Measurements from ENCODE around the gene SOX8.
"Not testable (repeated sequence)": the region's sequence is repeated elsewhere in the genome, so short reads cannot be mapped to it uniquely, and the experiment has no call there.

SOX8 gene

GRCh38 chr16:1009358-1010150, 28.0 kb downstream of the SOX8 start:
- no peak for FAIRE-seq

- FAIRE-seq, result no peak
Measured at GRCh38 chr16:1010251-1010650, 28.7 kb downstream of the SOX8 start.

GRCh38 chr16:1010815-1011214, 29.2 kb downstream of the SOX8 start:
- FAIRE-seq, result no peak

GRCh38 chr16:1011316-1012082, 29.9 kb downstream of the SOX8 start:
- FAIRE-seq, result no peak

DNA sequence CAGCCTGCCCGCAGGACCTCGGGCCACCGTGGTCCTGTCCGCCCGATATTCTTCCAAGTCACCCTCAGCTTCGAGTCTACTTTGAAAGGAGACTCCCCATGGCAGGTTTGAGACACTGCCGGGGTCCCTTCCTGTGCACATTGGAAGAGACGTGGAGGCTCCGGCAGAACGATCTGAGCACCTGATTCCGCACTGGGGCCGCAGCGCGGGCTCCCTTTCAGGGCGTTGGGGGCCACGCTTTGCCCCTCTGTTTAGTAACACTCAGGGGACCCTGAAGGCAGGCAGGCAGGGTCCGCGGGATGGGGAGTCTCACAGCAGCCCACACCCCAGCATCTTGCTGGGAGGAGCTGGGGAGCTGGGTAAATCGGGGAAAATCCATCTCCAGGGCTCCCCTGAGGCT, 30.6 kb downstream of the SOX8 start:
- no peak for FAIRE-seq

- FAIRE-seq, result no peak
Measured at GRCh38 chr16:1012722-1013592, 31.4 kb downstream of the SOX8 start.

GRCh38 chr16:1013593-1013900, 32.0 kb downstream of the SOX8 start:
- FAIRE-seq, result no peak

- no peak for FAIRE-seq
Measured at GRCh38 chr16:1014221-1014620, 32.7 kb downstream of the SOX8 start.

GRCh38 chr16:1014771-1015495, 33.4 kb downstream of the SOX8 start:
- FAIRE-seq, result no peak

- no peak for FAIRE-seq
Measured at GRCh38 chr16:1018447-1019198, 37.1 kb downstream of the SOX8 start.

GRCh38 chr16:1019231-1020090, 37.9 kb downstream of the SOX8 start:
- no peak for FAIRE-seq

GRCh38 chr16:1020091-1020399, 38.5 kb downstream of the SOX8 start:
- no peak for FAIRE-seq

DNA sequence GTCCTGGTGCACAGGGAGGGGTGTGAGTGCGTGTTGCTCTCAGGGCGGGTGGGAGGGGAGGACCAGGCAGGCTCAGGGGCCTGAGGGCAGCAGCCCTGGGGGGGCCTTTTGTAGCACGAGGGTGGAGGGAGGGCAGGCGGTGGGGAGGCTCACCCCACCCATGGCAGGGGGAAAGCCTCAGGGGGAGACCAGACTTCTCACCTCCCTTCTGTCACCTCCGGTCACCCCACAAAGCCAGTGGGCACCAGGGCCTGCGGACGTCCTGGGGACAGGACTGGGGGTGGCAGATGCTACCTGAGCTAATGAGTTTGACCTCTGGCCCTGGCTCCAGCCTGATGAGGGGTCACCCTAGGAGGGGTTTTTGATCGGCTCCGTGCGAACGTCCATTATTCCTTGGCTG, 39.0 kb downstream of the SOX8 start:
- no peak for FAIRE-seq

DNA sequence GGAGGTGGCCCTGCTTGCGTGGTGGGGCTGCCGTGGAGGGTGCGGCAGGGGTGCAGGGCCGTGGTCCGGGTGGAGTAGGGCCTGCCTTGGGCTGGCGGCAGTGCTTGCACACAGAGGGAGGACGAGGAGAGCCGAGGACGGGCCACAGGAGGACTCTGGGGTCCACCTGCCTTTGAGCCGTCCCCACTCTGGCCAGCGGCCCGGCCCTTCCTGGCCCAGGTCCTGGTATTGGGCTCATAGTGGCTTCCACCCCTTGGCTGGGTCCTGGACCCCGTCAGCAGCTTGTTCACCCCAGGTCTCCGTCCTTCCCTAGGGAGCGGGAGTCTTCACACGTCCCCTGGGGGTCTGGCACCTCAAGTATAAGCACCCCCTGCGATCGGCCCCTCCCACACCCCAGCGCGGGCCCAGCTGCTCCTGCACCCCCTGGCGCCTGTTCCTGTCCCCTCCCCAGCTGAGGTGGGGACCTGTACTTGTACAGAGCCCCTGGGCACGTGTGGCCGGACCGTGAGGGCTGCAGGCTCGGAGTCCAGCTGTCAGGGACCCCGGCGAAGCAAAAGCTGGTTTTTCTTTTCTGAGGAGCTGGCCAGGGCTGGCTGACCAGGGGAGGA, 40.1 kb downstream of the SOX8 start:
- no peak for FAIRE-seq

DNA sequence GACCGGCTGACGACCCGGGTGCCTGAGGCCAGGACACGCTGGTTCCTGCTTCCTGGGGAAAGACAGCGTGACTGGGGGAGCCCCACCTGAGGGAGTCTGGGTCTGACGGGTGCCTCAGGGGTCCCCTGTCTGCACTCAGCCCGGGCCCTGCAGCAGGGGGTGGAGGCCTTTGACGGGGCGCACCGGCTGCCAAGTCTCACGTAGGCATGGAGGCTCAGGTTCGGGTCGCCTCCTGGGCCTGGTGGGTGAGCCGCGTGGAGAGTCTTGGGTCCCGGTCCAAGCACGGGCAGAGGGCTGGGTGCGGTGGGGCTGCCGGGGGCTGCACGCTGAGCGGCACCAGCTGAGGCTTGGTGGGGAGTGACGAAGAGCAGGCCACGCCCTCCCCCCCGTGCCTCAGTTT, 40.9 kb downstream of the SOX8 start:
- FAIRE-seq, result no peak

DNA sequence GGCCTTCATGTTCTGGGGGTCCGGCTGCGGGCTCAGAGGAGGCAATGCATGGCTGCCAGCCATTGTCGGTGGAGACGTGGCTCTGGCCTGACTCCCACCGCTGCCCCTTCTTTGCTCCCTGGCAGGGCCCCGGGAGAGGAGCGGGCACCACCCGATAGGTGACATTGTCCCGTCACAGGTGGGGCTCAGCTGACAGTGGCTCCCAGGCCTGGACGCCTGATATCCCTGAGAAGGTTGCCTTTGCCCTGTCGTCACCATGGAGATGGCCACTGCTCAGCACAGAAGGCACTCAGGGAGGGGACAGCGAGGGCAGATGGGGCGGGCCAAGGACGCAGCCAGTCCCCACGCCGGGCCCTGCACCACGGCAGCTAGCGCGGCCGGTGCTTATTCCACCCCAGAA, 42.6 kb downstream of the SOX8 start:
- FAIRE-seq, result no peak

DNA sequence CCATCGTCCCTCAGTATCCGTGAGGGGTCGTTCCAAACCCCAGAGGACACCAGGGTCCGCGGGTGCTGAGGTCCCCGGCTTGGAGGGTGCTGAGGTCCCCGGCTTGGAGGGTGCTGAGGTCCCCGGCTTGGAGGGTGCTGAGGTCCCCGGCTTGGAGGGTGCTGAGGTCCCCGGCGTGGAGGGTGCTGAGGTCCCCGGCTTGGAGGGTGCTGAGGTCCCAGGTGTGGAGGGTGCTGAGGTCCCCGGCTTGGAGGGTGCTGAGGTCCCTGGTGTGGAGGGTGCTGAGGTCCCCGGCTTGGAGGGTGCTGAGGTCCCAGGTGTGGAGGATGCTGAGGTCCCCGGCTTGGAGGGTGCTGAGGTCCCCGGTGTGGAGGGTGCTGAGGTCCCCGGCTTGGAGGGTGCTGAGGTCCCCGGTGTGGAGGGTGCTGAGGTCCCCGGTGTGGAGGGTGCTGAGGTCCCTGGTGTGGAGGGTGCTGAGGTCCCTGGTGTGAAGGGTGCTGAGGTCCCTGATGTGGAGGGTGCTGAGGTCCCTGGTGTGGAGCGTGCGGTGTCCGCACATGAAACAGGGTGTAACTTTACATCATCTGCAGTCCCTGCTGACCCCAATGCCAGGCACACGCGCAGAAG, 43.7 kb downstream of the SOX8 start:
- not testable (repeated sequence) for FAIRE-seq

DNA sequence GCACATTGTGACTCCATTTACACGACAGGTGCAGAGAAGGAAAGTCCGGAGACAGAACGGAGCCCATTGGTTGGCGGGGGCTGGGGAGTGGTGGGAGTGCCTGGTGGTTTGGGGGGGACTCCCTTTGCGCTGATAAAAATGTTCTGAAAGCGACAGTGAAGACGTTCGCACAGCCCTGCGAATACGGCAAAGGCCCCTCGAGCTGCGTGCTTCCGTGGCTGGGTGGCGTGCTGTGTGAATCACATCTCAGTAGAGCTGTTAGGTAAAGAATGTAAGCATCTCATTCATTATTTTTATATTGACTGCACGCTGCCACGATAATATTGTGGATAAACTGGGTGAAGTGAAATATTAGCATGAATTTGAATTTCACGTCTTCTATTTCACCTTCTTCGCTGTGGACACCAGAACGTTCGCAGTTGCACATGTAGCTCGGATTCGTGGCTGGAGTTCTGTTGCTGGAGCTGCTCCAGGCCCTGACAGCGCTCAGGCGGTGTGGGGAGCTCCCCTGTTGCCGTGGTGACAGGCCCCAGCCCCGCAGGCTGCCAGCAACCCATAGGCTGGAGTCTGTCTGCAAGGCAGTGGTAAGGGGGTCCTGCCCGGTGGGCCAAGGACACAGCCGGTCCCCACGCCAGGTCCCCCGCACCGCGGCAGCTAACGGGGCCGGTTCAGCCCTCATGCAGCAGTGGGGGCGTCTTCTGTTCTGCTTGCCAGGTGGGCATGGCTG, 44.6 kb downstream of the SOX8 start:
- no peak for FAIRE-seq

- FAIRE-seq, result no peak
Measured at GRCh38 chr16:1026784-1027500, 45.4 kb downstream of the SOX8 start.
